GM18867 (cell line): ENCODE data around the gene PARVG.
"Not testable (repeated sequence)": the region's sequence is repeated elsewhere in the genome, so short reads cannot be mapped to it uniquely, and the experiment has no call there.

ENCODE experiments used
- ATAC-seq: cut with Tn5 transposase; IDR thresholded peaks from one replicate; pipeline ENCODE4 v1.9.1; 2021; ENCODE audit warnings: mild to moderate bottlenecking, moderate library complexity; ENCODE audit not compliant: unreplicated experiment

PARVG gene

GRCh38 chr22:44241121-44241520, 60.4 kb downstream of the PARVG start:
- not testable (repeated sequence) for ATAC-seq

- no peak for ATAC-seq
Observed at GRCh38 chr22:44242946-44243724, 62.4 kb downstream of the PARVG start.

- no peak for ATAC-seq
Observed at GRCh38 chr22:44243761-44244160, 63.0 kb downstream of the PARVG start.

GRCh38 chr22:44244265-44244822, 63.6 kb downstream of the PARVG start:
- no peak for ATAC-seq

GRCh38 chr22:44245438-44245837, 64.7 kb downstream of the PARVG start:
- no peak for ATAC-seq

- no peak for ATAC-seq
Observed at GRCh38 chr22:44245867-44246266, 65.1 kb downstream of the PARVG start.

GRCh38 chr22:44246615-44247326, 66.0 kb downstream of the PARVG start:
- no peak for ATAC-seq

GRCh38 chr22:44247346-44247745, 66.6 kb downstream of the PARVG start:
- ATAC-seq = no peak

- ATAC-seq = no peak
Observed at GRCh38 chr22:44247923-44248892, 67.5 kb downstream of the PARVG start.

GRCh38 chr22:44248926-44249325, 68.2 kb downstream of the PARVG start:
- ATAC-seq = no peak

GRCh38 chr22:44249376-44250147, 68.8 kb downstream of the PARVG start:
- ATAC-seq = no peak

GRCh38 chr22:44254811-44255210, 74.1 kb downstream of the PARVG start:
- no peak for ATAC-seq

- ATAC-seq = no peak
Observed at GRCh38 chr22:44256085-44256484, 75.4 kb downstream of the PARVG start.

GRCh38 chr22:44256556-44257485, 76.1 kb downstream of the PARVG start:
- ATAC-seq = no peak
